Subcutaneous abdominal adipose tissue (tissue), 5 donors: Measurements from ENCODE around the gene CREB1.

Source experiments
- H3K27ac ChIP-seq: one replicate; pipeline ENCODE4 v1.7.0; 2013; ENCODE audit warnings: low read depth, mild to moderate bottlenecking, inconsistent platforms, low read length, moderate library complexity
- H3K27me3 ChIP-seq, 5 donors: one replicate each; pipeline ENCODE4 v1.7.0; 2013; ENCODE audit warnings: low read length in 5 of 5, inconsistent platforms in 1 of 5; ENCODE audit not compliant: control insufficient read depth in 5 of 5, insufficient read depth in 4 of 5
- H3K36me3 ChIP-seq, 5 donors: one replicate each; pipeline ENCODE4 v1.7.0; 2013; ENCODE audit warnings: low read length in 5 of 5; ENCODE audit not compliant: control insufficient read depth in 5 of 5, insufficient read depth in 5 of 5
- H3K4me1 ChIP-seq, 5 donors: one replicate each; pipeline ENCODE4 v1.7.0; 2013; ENCODE audit warnings: low read length in 5 of 5, mild to moderate bottlenecking in 3 of 5, moderate library complexity in 1 of 5; ENCODE audit not compliant: control insufficient read depth in 5 of 5, insufficient read depth in 5 of 5
- H3K4me3 ChIP-seq, 5 donors: one replicate each; pipeline ENCODE4 v1.7.0; 2013; ENCODE audit warnings: low read length in 5 of 5, low read depth in 1 of 5
- H3K9ac ChIP-seq, 5 donors: one replicate each; pipeline ENCODE4 v1.7.0; 2013; ENCODE audit warnings: low read length in 5 of 5, mild to moderate bottlenecking in 4 of 5, moderate library complexity in 3 of 5
- H3K9me3 ChIP-seq, 5 donors: one replicate each; pipeline ENCODE4 v1.7.0; 2013; ENCODE audit warnings: low read length in 5 of 5; ENCODE audit not compliant: control insufficient read depth in 5 of 5
- donor health status: healthy.
- donor health status: healthy.
- donor health status: healthy.
- donor health status: healthy.
- donor health status: healthy.

Gene CREB1

DNA sequence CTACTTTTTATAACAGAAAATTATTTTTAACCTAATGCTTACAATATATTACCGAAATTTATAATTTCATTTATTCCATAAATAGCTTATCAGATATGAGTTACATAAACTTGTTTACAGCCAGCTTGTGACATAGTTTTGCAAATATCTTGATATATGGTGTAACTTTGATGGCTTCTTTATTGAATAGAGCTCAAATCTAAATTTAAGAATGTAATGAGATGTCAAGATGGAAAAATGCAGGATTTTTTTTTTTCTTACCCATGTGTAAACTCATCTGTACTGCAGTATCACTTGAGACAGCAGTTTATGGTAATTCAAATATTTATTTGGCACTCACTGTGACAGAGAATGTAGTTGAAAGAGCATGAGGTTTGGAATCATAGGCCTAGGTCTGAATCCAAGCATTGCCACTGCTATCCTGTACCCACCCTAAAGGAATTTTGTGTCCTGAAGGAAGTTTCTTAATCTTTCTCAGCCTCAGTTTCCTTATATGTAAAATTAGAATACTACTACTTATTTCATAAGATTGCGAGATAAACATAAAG, 3.8 kb downstream of the CREB1 start:
- no peaks in the 10 kb centered on the region for H3K36me3 ChIP-seq
- H3K4me1 ChIP-seq, result peaks cover 0 to 44% (median 38%) of the 10 kb centered on the region in 5 donors
- no peak overlapping the region for H3K4me3 ChIP-seq
- no peaks in the 10 kb centered on the region for H3K9me3 ChIP-seq
- peak overlapping the region in 3 of 5 donors; percentile 36 to 62 (median 41) for H3K9ac ChIP-seq
- no peaks in the 10 kb centered on the region for H3K27me3 ChIP-seq
- H3K27ac ChIP-seq, result peak overlapping the region; percentile 75

DNA sequence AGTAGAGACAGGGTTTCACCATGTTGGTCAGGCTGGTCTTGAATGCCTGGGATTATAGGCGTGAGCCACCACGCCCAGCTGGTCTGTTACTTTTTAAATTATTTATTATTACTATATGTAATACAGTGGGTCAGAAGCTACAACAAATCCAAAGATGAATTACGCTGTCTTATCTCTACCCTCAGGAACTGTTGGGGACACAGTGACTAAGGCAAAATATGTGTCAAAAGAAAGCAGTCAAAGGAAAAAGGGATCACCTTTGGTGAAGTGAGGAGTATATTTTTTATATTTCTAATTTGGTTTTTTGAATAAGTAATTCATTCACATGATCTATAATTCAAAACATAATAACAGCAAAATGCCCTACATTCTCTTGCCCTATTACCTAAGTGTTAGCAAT, 4.7 kb downstream of the CREB1 start:
- Histone ChIP-seq H3K27ac (peak overlapping the region; percentile 75), H3K9ac (peak overlapping the region in 3 of 5 donors; percentile 16 to 47 (median 40)), H3K27me3 (no peaks in the 10 kb centered on the region), H3K4me3 (no peak overlapping the region), H3K36me3 (no peaks in the 10 kb centered on the region), H3K9me3 (no peaks in the 10 kb centered on the region), H3K4me1 (peaks cover 0 to 41% (median 36%) of the 10 kb centered on the region in 5 donors)

DNA sequence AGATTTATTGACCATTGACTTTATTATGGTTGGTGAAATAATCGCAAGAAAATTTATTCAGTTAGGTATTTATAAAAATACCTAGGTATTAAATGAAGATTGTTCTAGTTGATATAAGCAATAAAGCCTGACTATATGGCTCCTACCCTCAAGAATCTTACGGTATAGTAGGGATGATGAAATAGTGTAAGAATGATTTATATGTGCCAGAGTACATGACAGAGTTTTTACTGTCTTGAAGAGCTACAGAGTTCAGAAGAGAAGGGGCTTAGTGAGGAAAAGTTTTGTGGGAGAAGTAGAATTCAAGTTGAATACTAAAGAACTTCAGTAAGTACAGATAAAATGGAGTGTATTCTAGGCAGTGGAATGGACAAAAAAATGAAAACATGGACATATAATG, 9.7 kb downstream of the CREB1 start:
- H3K4me3 ChIP-seq, result no peak overlapping the region
- no peak overlapping the region for H3K9ac ChIP-seq
- H3K27ac ChIP-seq, result no peak overlapping the region
- no peaks in the 10 kb centered on the region for H3K36me3 ChIP-seq
- no peaks in the 10 kb centered on the region for H3K27me3 ChIP-seq
- H3K4me1 ChIP-seq, result peaks cover 0 to 18% (median 13%) of the 10 kb centered on the region in 5 donors
- H3K9me3 ChIP-seq, result no peaks in the 10 kb centered on the region

- H3K9ac ChIP-seq, result no peak overlapping the region
- no peaks in the 10 kb centered on the region for H3K9me3 ChIP-seq
- peaks cover 0 to 9% (median 6%) of the 10 kb centered on the region in 5 donors for H3K4me1 ChIP-seq
- H3K36me3 ChIP-seq, result no peaks in the 10 kb centered on the region
- no peak overlapping the region for H3K4me3 ChIP-seq
- H3K27ac ChIP-seq, result no peak overlapping the region
- H3K27me3 ChIP-seq, result no peaks in the 10 kb centered on the region
Observed at GRCh38 chr2:207540431-207540830, 10.7 kb downstream of the CREB1 start.

DNA sequence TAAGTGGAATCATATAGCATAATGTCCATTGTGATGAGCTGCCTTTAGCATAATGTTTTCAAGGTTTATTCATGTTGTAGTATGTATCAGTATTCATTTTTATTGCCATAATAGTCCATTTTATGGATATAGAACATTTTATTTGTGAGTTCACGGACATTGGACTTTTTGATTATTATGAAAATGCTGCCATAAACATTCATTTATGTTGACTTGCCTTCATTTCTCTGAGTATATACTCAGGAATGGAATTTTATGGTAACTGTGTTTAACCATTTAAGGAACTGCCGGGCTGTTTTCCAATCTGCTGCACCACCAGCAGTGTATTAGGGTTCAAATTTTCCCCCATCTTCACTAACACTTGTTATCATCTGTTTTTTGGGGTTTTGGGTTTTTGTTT, 12.2 kb downstream of the CREB1 start:
- no peak overlapping the region for H3K27ac ChIP-seq
- H3K27me3 ChIP-seq, result no peaks in the 10 kb centered on the region
- peaks cover 0 to 8% (median 4%) of the 10 kb centered on the region in 5 donors for H3K4me1 ChIP-seq
- no peak overlapping the region for H3K4me3 ChIP-seq
- no peaks in the 10 kb centered on the region for H3K9me3 ChIP-seq
- H3K36me3 ChIP-seq, result no peaks in the 10 kb centered on the region
- H3K9ac ChIP-seq, result no peak overlapping the region

- Histone ChIP-seq H3K4me1 (peaks cover 0 to 9% (median 7%) of the 10 kb centered on the region in 5 donors), H3K9ac (no peak overlapping the region), H3K36me3 (no peaks in the 10 kb centered on the region), H3K27me3 (no peaks in the 10 kb centered on the region), H3K9me3 (no peaks in the 10 kb centered on the region), H3K4me3 (no peak overlapping the region), H3K27ac (no peak overlapping the region)
Observed at GRCh38 chr2:207543272-207543671, 13.5 kb downstream of the CREB1 start.

GRCh38 chr2:207546822-207547221, 17.1 kb downstream of the CREB1 start:
- H3K4me3 ChIP-seq, result no peak overlapping the region
- H3K27ac ChIP-seq, result no peak overlapping the region
- H3K9ac ChIP-seq, result no peak overlapping the region
- no peaks in the 10 kb centered on the region for H3K9me3 ChIP-seq
- H3K36me3 ChIP-seq, result no peaks in the 10 kb centered on the region
- peaks cover 6 to 32% (median 21%) of the 10 kb centered on the region in 5 donors for H3K4me1 ChIP-seq
- H3K27me3 ChIP-seq, result no peaks in the 10 kb centered on the region

DNA sequence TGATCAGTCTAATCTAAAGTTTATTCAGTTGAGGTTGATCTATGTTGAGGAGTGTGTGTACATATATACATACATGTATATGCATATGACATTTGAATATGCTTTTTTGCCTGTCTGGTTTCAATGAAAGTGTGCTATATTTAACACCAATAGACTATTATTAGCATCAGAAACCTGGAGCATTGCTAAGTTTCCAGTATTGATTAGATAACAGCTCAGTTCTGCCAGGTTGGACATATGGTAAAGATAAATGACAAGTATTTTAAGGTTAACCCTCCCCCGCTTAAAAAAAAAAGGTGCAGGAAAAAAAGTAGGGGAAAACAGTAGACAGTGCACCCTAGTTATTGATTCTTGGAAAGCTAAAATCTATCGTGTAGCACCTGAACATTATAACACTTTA, 19.4 kb downstream of the CREB1 start:
- Histone ChIP-seq H3K4me3 (peak overlapping the region in 1 of 5 donors; percentile 16), H3K27me3 (no peaks in the 10 kb centered on the region), H3K36me3 (no peaks in the 10 kb centered on the region), H3K4me1 (peaks cover 6 to 32% (median 21%) of the 10 kb centered on the region in 5 donors), H3K9ac (no peak overlapping the region), H3K9me3 (no peaks in the 10 kb centered on the region), H3K27ac (peak overlapping the region; percentile 77)

GRCh38 chr2:207558079-207558491, 28.3 kb downstream of the CREB1 start:
- Histone ChIP-seq H3K9me3 (no peaks in the 10 kb centered on the region), H3K9ac (peak overlapping the region in 1 of 5 donors; percentile 4), H3K27me3 (no peaks in the 10 kb centered on the region), H3K27ac (peak overlapping the region; percentile 63), H3K4me3 (no peak overlapping the region), H3K36me3 (peaks cover 5 to 26% (median 22%) of the 10 kb centered on the region in 5 donors), H3K4me1 (peaks cover 3 to 31% (median 18%) of the 10 kb centered on the region in 5 donors)

DNA sequence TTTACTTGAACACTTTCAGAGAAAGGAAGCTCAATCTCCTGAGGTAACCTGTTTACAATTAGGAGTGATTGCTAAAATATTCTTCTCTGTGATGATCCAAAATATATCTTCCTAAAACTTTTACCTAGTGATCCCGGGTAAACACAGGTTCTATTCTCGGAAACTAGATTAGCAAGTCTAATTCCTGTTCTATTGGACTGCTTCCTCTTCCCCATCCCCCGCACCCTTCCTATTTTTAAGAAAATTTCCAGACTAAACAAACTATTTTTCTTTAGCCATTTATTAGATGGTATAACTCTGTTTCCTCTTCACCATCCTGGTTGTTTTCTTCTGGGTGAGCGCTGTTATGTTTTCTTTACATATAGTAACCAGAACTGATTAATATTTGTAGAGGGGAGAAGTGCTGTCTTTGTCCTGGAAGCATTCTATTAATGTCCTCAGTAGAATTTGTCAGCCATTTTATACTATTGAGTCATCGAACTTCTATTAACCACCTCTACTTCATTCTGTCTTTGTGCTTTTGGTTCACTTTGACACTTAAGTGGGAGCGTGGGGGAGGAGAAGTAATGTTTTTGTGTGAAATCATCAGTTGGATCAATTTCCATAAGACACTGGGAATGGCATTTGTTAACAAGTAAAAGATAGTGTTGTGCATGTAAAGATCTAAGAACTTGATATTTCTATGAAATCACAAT, 31.8 kb downstream of the CREB1 start:
- peak overlapping the region in 1 of 5 donors; percentile 12 for H3K9ac ChIP-seq
- H3K9me3 ChIP-seq, result no peaks in the 10 kb centered on the region
- H3K27ac ChIP-seq, result peak overlapping the region; percentile 61
- no peaks in the 10 kb centered on the region for H3K27me3 ChIP-seq
- H3K36me3 ChIP-seq, result peaks cover 9 to 34% (median 25%) of the 10 kb centered on the region in 5 donors
- peaks cover 3 to 34% (median 15%) of the 10 kb centered on the region in 5 donors for H3K4me1 ChIP-seq
- peak overlapping the region in 1 of 5 donors; percentile 2 for H3K4me3 ChIP-seq
